GM18873 (cell line): ENCODE measurements around the gene IMMP2L.

Source experiments
- ATAC-seq: cut with Tn5 transposase; IDR thresholded peaks from one replicate; pipeline ENCODE4 v1.9.1; 2021; ENCODE audit warnings: mild to moderate bottlenecking, moderate library complexity, moderate number of reproducible peaks; ENCODE audit not compliant: unreplicated experiment, low FRiP score

The IMMP2L gene

GRCh38 chr7:110803602-110804143 lies 758.6 kb downstream of the IMMP2L start:
- no peak for ATAC-seq

GRCh38 chr7:110801502-110801901 lies 760.8 kb downstream of the IMMP2L start:
- peak; percentile 72 for ATAC-seq

DNA sequence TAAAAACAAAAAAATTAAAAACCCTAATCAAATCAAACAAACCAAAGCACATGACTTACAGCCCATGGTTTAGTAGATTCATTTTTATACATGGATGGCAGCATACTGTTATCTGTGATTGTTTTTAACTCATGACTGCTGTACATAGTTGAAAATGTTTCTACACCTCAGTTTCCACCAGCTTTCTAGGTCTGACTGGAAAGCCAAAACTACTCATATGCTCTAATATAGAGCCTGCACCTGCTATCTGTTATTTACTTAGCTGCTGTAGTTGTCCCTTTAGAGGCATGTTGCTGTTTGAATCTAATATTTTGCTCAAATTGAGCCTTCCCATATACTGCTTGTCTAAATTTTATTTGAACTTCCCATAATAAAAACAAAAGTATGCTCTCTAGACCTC lies 761.3 kb downstream of the IMMP2L start:
- ATAC-seq: peak; percentile 45

DNA sequence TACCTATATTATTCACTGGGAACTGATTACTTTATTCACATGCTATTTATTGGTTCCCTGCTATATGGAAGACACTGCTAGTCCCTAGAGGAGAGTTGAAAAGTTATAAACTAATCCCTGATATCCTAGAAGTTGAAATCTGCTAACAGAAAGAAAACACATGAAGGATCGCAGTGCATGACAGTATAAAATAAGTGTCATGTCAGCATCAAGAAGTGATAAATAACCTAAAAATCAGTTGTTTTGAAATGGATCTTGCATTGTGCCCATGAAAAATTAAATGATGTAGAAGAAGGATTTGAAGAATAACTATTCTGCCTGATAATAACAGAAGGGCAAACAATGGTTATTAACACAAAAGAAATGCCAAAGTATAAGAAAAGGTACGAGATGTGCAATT lies 764.6 kb downstream of the IMMP2L start:
- ATAC-seq: no peak

GRCh38 chr7:110790992-110791391 lies 771.3 kb downstream of the IMMP2L start:
- no peak for ATAC-seq

GRCh38 chr7:110786328-110786965 lies 775.8 kb downstream of the IMMP2L start:
- no peak for ATAC-seq

DNA sequence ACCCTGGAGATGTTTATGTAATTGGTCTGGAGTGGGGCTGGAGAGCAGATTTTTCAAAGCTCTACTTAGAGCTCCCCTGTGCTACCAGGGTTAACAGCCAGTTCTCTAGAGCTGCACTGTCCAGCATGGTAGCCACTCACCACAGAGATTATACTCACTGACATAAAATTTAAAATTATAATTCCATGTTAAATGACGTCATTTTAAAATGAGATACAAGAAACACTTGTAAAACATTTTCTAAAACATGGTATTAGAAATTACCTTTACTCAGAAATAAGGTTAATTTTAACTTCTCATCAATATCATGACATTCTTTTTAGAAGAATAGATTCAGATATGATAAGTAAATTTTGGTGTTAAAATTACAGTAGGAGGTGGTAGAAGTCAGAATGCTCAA lies 777.5 kb downstream of the IMMP2L start:
- no peak for ATAC-seq

- no peak for ATAC-seq
Observed at GRCh38 chr7:110780712-110781111, 781.6 kb downstream of the IMMP2L start.

GRCh38 chr7:110779339-110779738 lies 783.0 kb downstream of the IMMP2L start:
- no peak for ATAC-seq

GRCh38 chr7:110775046-110775445 lies 787.2 kb downstream of the IMMP2L start:
- no peak for ATAC-seq

- no peak for ATAC-seq
Observed at GRCh38 chr7:110774071-110774470, 788.2 kb downstream of the IMMP2L start.

DNA sequence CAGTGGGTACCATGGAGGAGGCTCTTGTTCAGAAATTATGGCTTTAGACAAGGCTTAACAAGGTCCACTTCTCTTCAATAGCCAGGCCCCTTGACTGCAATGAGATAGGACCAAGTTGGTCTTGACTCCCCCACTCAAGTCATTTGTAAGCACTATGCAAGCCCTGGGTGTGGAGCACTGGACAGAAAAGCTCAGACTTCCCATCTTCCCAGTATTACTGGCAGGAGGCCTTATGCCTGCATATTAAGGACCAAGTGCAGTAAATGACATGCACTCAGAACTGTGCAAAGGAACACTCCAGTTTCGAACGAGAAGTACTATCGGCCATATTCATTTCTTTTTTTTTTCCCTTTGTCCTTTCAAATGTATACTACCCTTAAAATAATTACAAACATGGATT lies 789.7 kb downstream of the IMMP2L start:
- no peak for ATAC-seq

DNA sequence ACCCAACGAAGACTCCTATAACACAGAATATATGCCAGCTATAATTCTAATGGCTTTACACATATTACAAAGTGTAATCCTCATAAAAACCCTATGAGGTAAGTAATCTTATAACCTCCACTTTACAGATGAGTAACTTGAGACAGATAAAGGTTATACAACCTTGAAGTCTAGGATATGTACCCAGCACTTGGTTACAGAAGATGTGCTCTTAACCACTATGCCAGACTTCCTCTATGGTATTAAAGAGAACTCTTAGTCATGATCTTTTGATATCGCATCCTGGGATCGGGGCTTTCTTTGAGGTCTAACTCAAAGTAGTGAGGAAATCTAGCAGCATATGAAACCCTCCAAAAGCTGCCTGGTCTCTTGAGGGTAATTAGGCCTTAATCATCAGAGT lies 790.6 kb downstream of the IMMP2L start:
- ATAC-seq: no peak

- ATAC-seq: no peak
Observed at GRCh38 chr7:110767550-110768110, 794.7 kb downstream of the IMMP2L start.

- no peak for ATAC-seq
Observed at GRCh38 chr7:110766864-110767263, 795.4 kb downstream of the IMMP2L start.

DNA sequence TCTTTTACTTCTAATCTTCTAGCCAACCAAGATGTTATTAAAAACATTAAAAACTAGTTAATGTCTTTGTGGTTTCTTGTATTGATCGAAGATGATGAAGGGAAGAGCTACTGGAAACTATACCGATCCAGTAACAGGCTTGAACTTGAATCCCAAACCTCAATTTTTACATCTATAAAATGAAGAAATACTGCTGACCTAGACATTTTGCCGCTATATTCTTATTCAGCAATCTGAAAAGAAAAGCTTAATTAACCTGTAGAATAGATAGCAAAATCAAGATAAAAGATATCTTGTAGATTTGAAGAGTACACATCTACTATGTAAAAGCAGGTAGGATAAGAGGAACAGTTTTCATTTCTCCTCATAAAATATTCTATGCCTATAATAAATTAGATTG lies 797.4 kb downstream of the IMMP2L start:
- no peak for ATAC-seq

DNA sequence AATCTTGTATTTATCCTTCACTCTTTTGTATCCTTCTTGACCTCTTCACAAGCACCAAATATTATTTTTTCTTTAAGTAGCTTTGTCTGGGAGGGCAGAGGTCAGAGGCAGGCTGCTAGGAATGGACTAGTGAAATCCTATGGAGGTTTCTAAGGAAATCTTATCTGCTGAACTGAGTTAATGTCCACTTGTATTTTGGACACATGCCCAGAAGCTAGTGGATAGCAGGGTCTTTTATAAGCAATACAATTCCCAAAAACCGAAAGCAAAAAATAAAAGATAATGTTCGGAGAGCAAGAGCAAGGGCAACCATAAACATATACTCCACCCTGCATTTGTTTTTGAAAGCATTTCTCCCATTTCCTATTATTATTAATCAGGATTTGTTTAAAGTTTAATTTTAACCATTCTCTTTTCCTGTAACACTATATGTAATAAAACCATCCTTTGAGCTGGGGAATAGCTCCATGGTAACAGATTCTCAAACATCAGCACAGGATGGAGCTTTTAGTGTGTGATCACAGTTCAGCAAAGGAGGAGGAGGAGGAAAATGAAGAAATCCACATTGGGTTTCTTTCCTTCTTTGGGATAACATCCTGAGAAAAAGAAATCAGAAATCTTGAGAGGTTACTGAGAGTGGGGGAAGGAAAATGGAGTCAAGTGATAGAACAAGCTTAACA lies 799.6 kb downstream of the IMMP2L start:
- no peak for ATAC-seq

DNA sequence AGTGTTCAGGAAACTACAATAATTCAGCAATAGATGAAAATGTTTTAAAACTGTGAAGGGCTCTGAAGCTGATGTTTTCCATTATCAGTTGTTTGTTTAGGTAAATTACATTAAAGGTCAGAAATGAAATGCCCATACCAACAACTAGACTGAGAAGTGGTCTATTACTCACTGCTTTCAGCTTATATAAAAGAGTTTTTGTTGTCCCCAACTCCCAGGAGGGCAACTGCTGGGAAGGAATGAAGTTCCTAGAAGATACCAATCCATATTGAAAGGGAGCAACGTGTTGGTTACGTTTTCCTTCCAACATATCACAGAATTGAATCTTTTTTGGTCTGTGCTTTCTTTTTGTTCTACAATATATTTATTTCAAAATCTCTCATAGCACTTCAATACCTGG lies 802.0 kb downstream of the IMMP2L start:
- ATAC-seq: no peak

GRCh38 chr7:110759069-110759468 lies 803.2 kb downstream of the IMMP2L start:
- no peak for ATAC-seq

GRCh38 chr7:110754649-110755048 lies 807.6 kb downstream of the IMMP2L start:
- no peak for ATAC-seq

- no peak for ATAC-seq
Observed at GRCh38 chr7:110750931-110751605, 811.2 kb downstream of the IMMP2L start.
